Prostate gland (tissue), 2 donors: ENCODE measurements around the gene C9. TPM values are rescaled to one million over a fixed set of nuclear protein-coding genes. Genes with fewer than 3 reads are reported as not detected.
"Not testable (repeated sequence)": the region's sequence is repeated elsewhere in the genome, so short reads cannot be mapped to it uniquely, and the experiment has no call there.

Source experiments
- DNase-seq: peaks from one replicate; pipeline ENCODE4 v3.0.0-alpha.2; 2019; ENCODE audit warnings: low spot score
- H3K27ac ChIP-seq, 2 donors: fragments of 200-600 bp; sonication (generic); 2 replicates each; pipeline ENCODE4 v1.5.1; 2017 to 2019
- H3K27me3 ChIP-seq: fragments of 200-600 bp; sonication (generic); replicated peaks from 2 replicates; pipeline ENCODE4 v1.5.1; 2019; ENCODE audit not compliant: insufficient read depth
- H3K36me3 ChIP-seq, 2 donors: fragments of 200-600 bp; sonication (generic); 1 replicate in 1 of 2; 2 replicates in 1 of 2; pipeline versions ENCODE4 v1.5.1 to v1.8.1; 2017 to 2019
- H3K4me1 ChIP-seq: fragments of 200-600 bp; sonication (generic); replicated peaks from 2 replicates; pipeline ENCODE4 v1.5.1; 2019
- H3K4me3 ChIP-seq, 2 donors: fragments of 200-600 bp; sonication (generic); 2 replicates each; pipeline ENCODE4 v1.5.1; 2017 to 2019
- H3K9me3 ChIP-seq: fragments of 200-600 bp; sonication (generic); 2 replicates; pipeline ENCODE4 v1.5.1; 2017
- CTCF ChIP-seq, 4 experiments: fragments of 200-600 bp in 2 of 4; fragments of 450-650 bp in 2 of 4; sonication (generic) in 2 of 4; IDR thresholded peaks; 1 replicate in 3 of 4; 2 replicates in 1 of 4; pipeline ENCODE4 v1.5.1; 2016 to 2019; ENCODE audit warnings: antibody characterized with exemption in 4 of 4, mild to moderate bottlenecking in 2 of 4, moderate library complexity in 2 of 4
- POLR2A ChIP-seq: fragments of 450-650 bp; IDR thresholded peaks from one replicate; pipeline ENCODE4 v1.6.1; 2016; ENCODE audit warnings: antibody characterized with exemption, mild to moderate bottlenecking
- POLR2AphosphoS5 ChIP-seq: sonication (generic); formaldehyde crosslinking; IDR thresholded peaks from one replicate; pipeline ENCODE4 v1.6.1; 2017; ENCODE audit warnings: antibody characterized with exemption
- WGBS: methylation state at CpG from one replicate; pipeline ENCODE4 v1.1.5; 2018; 5-methylcytosine and 5-hydroxymethylcytosine counted together
- intact Hi-C: fragments of 100-400 bp; cut with DNase I; formaldehyde crosslinking; loops from one replicate; pipeline ENCODE4 v1.14.2; 2022
- total RNA-seq, 2 donors: library from RNA; depleted of rRNA; stranded (reverse); fragments of >200 nt; gene quantifications; one replicate each; pipeline ENCODE4 v1.1.0, GENCODE V29; 2016

Gene C9
- total RNA-seq, 2 donors from 2014 or later = not detected

- no peaks in the 10 kb centered on the region for H3K4me1 ChIP-seq
- 100% methylated on average over 1 of the region's 1 CpG for WGBS
- TF ChIP-seq POLR2AphosphoS5 (no peak), CTCF (IDR thresholded peaks at IDR 0.05) (no peak), POLR2A (no peak)
- H3K27me3 ChIP-seq = no peaks in the 10 kb centered on the region
- no peaks in the 10 kb centered on the region for H3K36me3 ChIP-seq
- DNase-seq = no peak
- H3K27ac ChIP-seq = no peak overlapping the region
- intact Hi-C loops = no loop called here
- no peaks in the 10 kb centered on the region for H3K9me3 ChIP-seq
- H3K4me3 ChIP-seq = no peak overlapping the region
Measured at GRCh38 chr5:39328731-39329130, 35.6 kb downstream of the C9 start.

- intact Hi-C loops = no loop called here
- TF ChIP-seq CTCF (IDR thresholded peaks at IDR 0.05) (no peak), POLR2AphosphoS5 (no peak), POLR2A (no peak)
Measured at GRCh38 chr5:39323542-39323941, 40.8 kb downstream of the C9 start.

GRCh38 chr5:39319395-39319794, 44.9 kb downstream of the C9 start:
- intact Hi-C loops = no loop called here
- no peak for DNase-seq
- WGBS = 96% methylated on average over 3 of the region's 3 CpGs
- H3K4me1 ChIP-seq = no peaks in the 10 kb centered on the region
- no peak overlapping the region for H3K27ac ChIP-seq
- no peaks in the 10 kb centered on the region for H3K27me3 ChIP-seq
- H3K4me3 ChIP-seq = no peak overlapping the region
- no peaks in the 10 kb centered on the region for H3K36me3 ChIP-seq
- TF ChIP-seq POLR2AphosphoS5 (no peak), POLR2A (no peak), CTCF (IDR thresholded peaks at IDR 0.05) (no peak)
- H3K9me3 ChIP-seq = no peaks in the 10 kb centered on the region

More at GRCh38 chr5:39323542-39323941, 40.8 kb downstream of the C9 start:
- no peaks in the 10 kb centered on the region for H3K9me3 ChIP-seq
- 75% methylated on average over 3 of the region's 3 CpGs for WGBS
- no peaks in the 10 kb centered on the region for H3K27me3 ChIP-seq
- DNase-seq = no peak
- H3K4me3 ChIP-seq = no peak overlapping the region
- H3K4me1 ChIP-seq = no peaks in the 10 kb centered on the region
- H3K27ac ChIP-seq = no peak overlapping the region
- no peaks in the 10 kb centered on the region for H3K36me3 ChIP-seq

GRCh38 chr5:39316464-39316863, 47.8 kb downstream of the C9 start:
- not testable (repeated sequence) for H3K27me3 ChIP-seq
- WGBS = 94% methylated on average over 3 of the region's 3 CpGs

GRCh38 chr5:39315995-39316394, 48.3 kb downstream of the C9 start:
- no peak overlapping the region for H3K4me3 ChIP-seq
- H3K9me3 ChIP-seq = no peaks in the 10 kb centered on the region
- H3K27ac ChIP-seq = no peak overlapping the region
- no peak for DNase-seq
- intact Hi-C loops = no loop called here
- H3K4me1 ChIP-seq = no peaks in the 10 kb centered on the region
- H3K27me3 ChIP-seq = no peaks in the 10 kb centered on the region
- WGBS = 76% methylated on average over 4 of the region's 4 CpGs
- TF ChIP-seq POLR2AphosphoS5 (no peak), CTCF (IDR thresholded peaks at IDR 0.05) (no peak), POLR2A (no peak)
- H3K36me3 ChIP-seq = no peaks in the 10 kb centered on the region

More at GRCh38 chr5:39316464-39316863, 47.8 kb downstream of the C9 start:
- intact Hi-C loops, H3K27ac ChIP-seq, H3K4me1 ChIP-seq, H3K36me3 ChIP-seq, H3K4me3 ChIP-seq, H3K9me3 ChIP-seq, DNase-seq: not testable (repeated sequence)
